OCI-LY7 (cell line): ENCODE results near the gene AAMDC. TPM values are rescaled to one million over a fixed set of nuclear protein-coding genes. Genes with fewer than 3 reads are reported as not detected.

Experiments
- BruUV-seq: library from RNA; stranded (reverse); fragments of 400-500 nt; replicated peaks from 2 replicates; lab custom pipeline; 2021; lab: Mats Ljungman, UMichigan
- CTCF ChIA-PET: fragments of 300-600 bp; sonication (Branson Sonifier 250); formaldehyde crosslinking; loops from one replicate; lab custom pipeline; 2022; ENCODE audit warnings: antibody characterized with exemption; ENCODE audit not compliant: unreplicated experiment; lab: Charles Lee
- POLR2A ChIA-PET: fragments of 300-600 bp; sonication (Branson Sonifier 250); formaldehyde crosslinking; loops from one replicate; lab custom pipeline; 2022; ENCODE audit warnings: antibody characterized with exemption; lab: Charles Lee
- DNase-seq: peaks from one replicate; pipeline ENCODE4 v3.0.0-alpha.2; 2015; ENCODE audit warnings: low spot score
- H2AFZ ChIP-seq: fragments of 200-600 bp; sonication (generic), shearing (Covaris generic); 2 replicates; pipeline ENCODE4 v1.6.1; 2014; ENCODE audit warnings: mild to moderate bottlenecking, antibody characterized with exemption, low read length, moderate library complexity
- H3K27ac ChIP-seq: fragments of 200-600 bp; sonication (generic); 2 replicates; pipeline ENCODE4 v1.5.1; 2014; ENCODE audit warnings: mixed run types, low read depth, mild to moderate bottlenecking, moderate library complexity, low read length, inconsistent platforms; ENCODE audit not compliant: poor library complexity, severe bottlenecking
- H3K36me3 ChIP-seq: fragments of 200-600 bp; sonication (generic); 2 replicates; pipeline ENCODE4 v1.6.1; 2014; ENCODE audit warnings: mild to moderate bottlenecking, antibody characterized with exemption, low read length, moderate library complexity, mixed read lengths; ENCODE audit not compliant: insufficient read depth
- H3K4me1 ChIP-seq: fragments of 200-600 bp; sonication (generic); 2 replicates; pipeline ENCODE4 v1.5.1; 2014; ENCODE audit warnings: mild to moderate bottlenecking, low read length; ENCODE audit not compliant: insufficient read depth, poor library complexity, severe bottlenecking
- H3K4me2 ChIP-seq: fragments of 200-600 bp; sonication (generic); 2 replicates; pipeline ENCODE4 v1.6.1; 2014; ENCODE audit warnings: mild to moderate bottlenecking, low read length
- H3K4me3 ChIP-seq: fragments of 200-600 bp; sonication (generic); 2 replicates; pipeline ENCODE4 v1.5.1; 2014; ENCODE audit warnings: mild to moderate bottlenecking, low read depth, low read length; ENCODE audit not compliant: poor library complexity, severe bottlenecking
- H3K79me2 ChIP-seq: fragments of 200-600 bp; sonication (generic); 2 replicates; pipeline ENCODE4 v1.6.1; 2016; ENCODE audit warnings: low read depth, mild to moderate bottlenecking, low read length, moderate library complexity, mixed read lengths; ENCODE audit not compliant: insufficient read depth
- H3K9me2 ChIP-seq: fragments of 200-600 bp; sonication (generic); 2 replicates; pipeline ENCODE4 v1.6.1; 2016; ENCODE audit warnings: mild to moderate bottlenecking, low read length, mixed read lengths; ENCODE audit not compliant: insufficient read depth
- H3K9me3 ChIP-seq: fragments of 200-600 bp; sonication (generic); 2 replicates; pipeline ENCODE4 v1.6.1; 2014; ENCODE audit warnings: mild to moderate bottlenecking, mixed run types, low read length, mixed read lengths
- H4K20me1 ChIP-seq: fragments of 200-600 bp; sonication (generic); 2 replicates; pipeline ENCODE4 v1.6.1; 2014; ENCODE audit warnings: mild to moderate bottlenecking, antibody characterized with exemption, low read length, moderate library complexity, mixed read lengths; ENCODE audit not compliant: insufficient read depth
- EZH2phosphoT487 ChIP-seq: fragments of 200-600 bp; sonication (generic); IDR thresholded peaks from 2 replicates; pipeline ENCODE4 v1.6.1; 2018; ENCODE audit warnings: low read depth, borderline replicate concordance, mild to moderate bottlenecking, mixed run types, antibody characterized with exemption, low read length, moderate library complexity, mixed read lengths
- intact Hi-C: fragments of 100-400 bp; cut with micrococcal nuclease; formaldehyde crosslinking; loops from one replicate; pipeline ENCODE4 v1.10.0; 2022; ENCODE audit not compliant: unreplicated experiment
- total RNA-seq, 2 experiments: library from RNA; depleted of rRNA in 1 of 2; stranded (reverse); fragments of >200 nt in 1 of 2; shearing (Covaris generic) in 1 of 2; gene quantifications; 2 replicates each; pipeline ENCODE4 v1.2.3, GENCODE V29; 2014 to 2022
- TF ChIP-seq, protein P1 (sequence below): fragments of 200-600 bp; sonication (generic); conservative IDR thresholded peaks from 2 replicates; pipeline ENCODE4 v1.5.1; 2014; ENCODE audit warnings: mild to moderate bottlenecking, antibody characterized with exemption, low read length, moderate library complexity, mixed read lengths

AAMDC gene
- total RNA-seq, 2 experiments from 2014 or later = 11.0 to 17.1 TPM

DNA sequence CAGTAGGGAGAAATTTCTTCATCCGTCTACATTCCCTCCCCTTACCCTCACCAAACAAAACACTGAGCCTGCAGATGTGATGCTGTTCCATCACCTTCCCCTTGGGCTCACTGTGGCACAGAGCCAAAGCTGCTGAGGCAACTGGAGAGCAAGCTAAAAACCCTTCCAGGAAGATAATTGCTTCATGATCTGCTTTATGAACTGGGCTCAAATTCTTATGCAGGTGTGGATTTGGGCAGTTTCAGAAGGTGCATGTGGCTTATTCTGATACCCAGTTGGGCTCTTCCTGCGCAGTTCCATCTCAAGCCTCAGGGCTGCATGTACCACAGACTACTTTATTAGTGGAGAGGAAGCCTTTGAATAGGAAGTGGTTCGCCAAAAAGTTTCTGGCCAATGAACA is 58.3 kb downstream of the AAMDC start:
- peaks cover 12% of the 10 kb centered on the region for H3K4me1 ChIP-seq
- TF ChIP-seq EZH2phosphoT487 = no peak
- TF ChIP-seq, protein P1, sequence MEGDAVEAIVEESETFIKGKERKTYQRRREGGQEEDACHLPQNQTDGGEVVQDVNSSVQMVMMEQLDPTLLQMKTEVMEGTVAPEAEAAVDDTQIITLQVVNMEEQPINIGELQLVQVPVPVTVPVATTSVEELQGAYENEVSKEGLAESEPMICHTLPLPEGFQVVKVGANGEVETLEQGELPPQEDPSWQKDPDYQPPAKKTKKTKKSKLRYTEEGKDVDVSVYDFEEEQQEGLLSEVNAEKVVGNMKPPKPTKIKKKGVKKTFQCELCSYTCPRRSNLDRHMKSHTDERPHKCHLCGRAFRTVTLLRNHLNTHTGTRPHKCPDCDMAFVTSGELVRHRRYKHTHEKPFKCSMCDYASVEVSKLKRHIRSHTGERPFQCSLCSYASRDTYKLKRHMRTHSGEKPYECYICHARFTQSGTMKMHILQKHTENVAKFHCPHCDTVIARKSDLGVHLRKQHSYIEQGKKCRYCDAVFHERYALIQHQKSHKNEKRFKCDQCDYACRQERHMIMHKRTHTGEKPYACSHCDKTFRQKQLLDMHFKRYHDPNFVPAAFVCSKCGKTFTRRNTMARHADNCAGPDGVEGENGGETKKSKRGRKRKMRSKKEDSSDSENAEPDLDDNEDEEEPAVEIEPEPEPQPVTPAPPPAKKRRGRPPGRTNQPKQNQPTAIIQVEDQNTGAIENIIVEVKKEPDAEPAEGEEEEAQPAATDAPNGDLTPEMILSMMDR = no peak
- peak; percentile 27 for DNase-seq
- H3K9me2 ChIP-seq = no peaks in the 10 kb centered on the region
- BruUV-seq = no TSS peak
- H4K20me1 ChIP-seq = no peaks in the 10 kb centered on the region
- H3K79me2 ChIP-seq = no peaks in the 10 kb centered on the region
- intact Hi-C loops = no loop called here
- H3K36me3 ChIP-seq = peaks cover 68% of the 10 kb centered on the region
- ChIA-PET POLR2A (no interaction called here), CTCF (no interaction called here)
- no peak overlapping the region for H3K27ac ChIP-seq
- H3K9me3 ChIP-seq = no peaks in the 10 kb centered on the region
- H2AFZ ChIP-seq = no peak overlapping the region
- peak overlapping the region; percentile 29; the same call in 1 of the 2 replicates for H3K4me2 ChIP-seq
- H3K4me3 ChIP-seq = no peak overlapping the region

DNA sequence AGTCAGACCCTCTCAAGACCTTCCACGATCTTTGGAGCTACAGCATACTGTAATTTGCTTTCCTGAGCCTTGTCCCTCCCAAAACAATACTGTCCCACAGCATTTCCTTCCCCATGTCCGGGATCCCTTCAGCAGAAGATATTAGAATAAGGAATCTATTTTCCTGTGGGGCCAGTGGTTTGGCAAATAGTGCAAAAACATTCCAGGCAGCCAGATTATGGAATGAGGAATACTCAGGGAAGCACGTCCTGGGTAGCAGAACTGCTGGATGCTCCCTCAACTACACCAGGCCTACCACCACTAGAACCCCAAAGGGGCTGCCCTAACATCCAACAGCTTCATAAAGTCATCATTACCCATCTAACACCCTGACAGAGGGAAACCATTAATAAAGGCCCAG is 61.5 kb downstream of the AAMDC start:
- no peaks in the 10 kb centered on the region for H4K20me1 ChIP-seq
- DNase-seq = no peak
- TF ChIP-seq, protein P1 = no peak
- TF ChIP-seq EZH2phosphoT487 = no peak
- peaks cover 73% of the 10 kb centered on the region for H3K36me3 ChIP-seq
- ChIA-PET POLR2A (no interaction called here), CTCF (no interaction called here)
- no peak overlapping the region for H2AFZ ChIP-seq
- H3K9me2 ChIP-seq = no peaks in the 10 kb centered on the region
- H3K4me1 ChIP-seq = peaks cover 12% of the 10 kb centered on the region
- no peak overlapping the region for H3K4me3 ChIP-seq
- H3K4me2 ChIP-seq = no peak overlapping the region
- H3K79me2 ChIP-seq = no peaks in the 10 kb centered on the region
- intact Hi-C loops = no loop called here
- H3K27ac ChIP-seq = no peak overlapping the region
- no TSS peak for BruUV-seq
- no peaks in the 10 kb centered on the region for H3K9me3 ChIP-seq

DNA sequence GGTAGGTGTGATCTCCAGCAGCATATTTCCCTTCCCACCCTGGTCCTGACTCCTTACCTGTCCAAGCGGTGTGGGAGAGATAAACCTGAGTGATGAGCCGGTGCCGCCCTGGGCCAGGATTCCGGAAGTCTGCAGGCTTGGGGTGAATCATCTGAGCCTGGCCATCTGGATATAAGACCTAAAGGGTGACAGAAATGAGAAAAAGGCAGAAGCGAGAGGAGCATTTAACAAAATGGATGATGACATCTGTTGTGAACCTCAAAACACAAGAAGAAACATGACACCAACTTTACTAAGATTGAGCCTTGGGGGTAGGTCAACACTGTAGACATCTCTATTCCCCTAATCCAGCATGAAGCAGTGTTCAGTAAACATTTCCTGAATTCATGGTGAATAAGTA is 62.8 kb downstream of the AAMDC start:
- DNase-seq = no peak
- TF ChIP-seq, protein P1 = no peak
- Histone ChIP-seq H3K36me3 (peaks cover 65% of the 10 kb centered on the region), H3K27ac (no peak overlapping the region), H3K9me2 (no peaks in the 10 kb centered on the region), H3K4me1 (peaks cover 12% of the 10 kb centered on the region), H4K20me1 (no peaks in the 10 kb centered on the region), H3K4me2 (no peak overlapping the region), H3K4me3 (no peak overlapping the region), H3K79me2 (no peaks in the 10 kb centered on the region), H3K9me3 (no peaks in the 10 kb centered on the region), H2AFZ (no peak overlapping the region)
- ChIA-PET POLR2A (no interaction called here), CTCF (no interaction called here)
- no TSS peak for BruUV-seq
- intact Hi-C loops = no loop called here
